BLaER1 treated with 17β-estradiol and CSF1 and Interleukin-3, amounts not matched to agents 10 nM and 100 nM (cell line): ENCODE measurements around the gene NDUFS6.

ENCODE experiments used
- H3K27ac ChIP-seq, 11 experiments: shearing (Covaris generic); formaldehyde crosslinking; 2 replicates each; pipeline ENCODE4 v1.8.1; 2022
- H3K27me3 ChIP-seq, 11 experiments: shearing (Covaris generic); formaldehyde crosslinking; 2 replicates each; pipeline ENCODE4 v1.8.1; 2022
- H3K36me3 ChIP-seq, 11 experiments: shearing (Covaris generic); formaldehyde crosslinking; 2 replicates each; pipeline ENCODE4 v1.8.1; 2022
- H3K4me1 ChIP-seq, 10 experiments: shearing (Covaris generic); formaldehyde crosslinking; 2 replicates each; pipeline ENCODE4 v1.8.1; 2022
- H3K4me2 ChIP-seq, 11 experiments: shearing (Covaris generic); formaldehyde crosslinking; 2 replicates each; pipeline ENCODE4 v1.8.1; 2022
- H3K4me3 ChIP-seq, 10 experiments: shearing (Covaris generic); formaldehyde crosslinking; 2 replicates each; pipeline ENCODE4 v1.8.1; 2022
- H3K9ac ChIP-seq, 11 experiments: shearing (Covaris generic); formaldehyde crosslinking; 2 replicates each; pipeline ENCODE4 v1.8.1; 2022
- H3K9me3 ChIP-seq, 11 experiments: shearing (Covaris generic); formaldehyde crosslinking; replicated peaks in 1 of 11; 2 replicates each; pipeline ENCODE4 v1.8.1; 2022
- H4K20me1 ChIP-seq, 11 experiments: shearing (Covaris generic); formaldehyde crosslinking; 2 replicates each; pipeline ENCODE4 v1.8.1; 2022
- Cebpa-rat ChIP-seq, 11 experiments: shearing (Covaris generic); IDR thresholded peaks; 2 replicates each; pipeline ENCODE4 v1.8.1; 2022

The NDUFS6 gene

DNA sequence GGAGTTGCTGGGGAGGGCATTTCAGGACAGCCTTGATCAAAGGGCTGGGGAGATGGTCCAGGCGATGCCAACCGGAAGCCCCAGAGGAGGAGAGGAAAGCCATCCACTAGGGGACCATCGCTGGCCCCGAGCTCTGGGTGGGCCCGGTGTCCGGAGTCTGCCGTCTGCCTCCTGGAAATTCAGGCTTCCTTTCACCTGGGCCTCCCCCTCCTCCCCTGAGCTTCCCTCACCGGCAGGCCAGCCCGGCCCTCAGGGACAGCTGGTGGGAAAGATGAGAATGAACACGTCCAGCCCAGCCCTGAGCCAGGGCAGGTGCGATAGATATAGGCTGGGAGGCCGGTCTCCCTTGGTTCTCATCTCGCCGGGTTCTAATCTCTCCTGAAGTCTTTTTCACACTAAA, 64.3 kb downstream of the NDUFS6 start:
- no peak for TF ChIP-seq Cebpa-rat (IDR thresholded peaks at IDR 0.05)
- H3K9me3 ChIP-seq, result peaks cover 0 to 7% (median 0%) of the 10 kb centered on the region in 11 experiments; a peak in 3 of 22 replicates
- H3K4me3 ChIP-seq, result no peak overlapping the region
- no peak overlapping the region; a peak in 1 of 22 replicates for H3K9ac ChIP-seq
- H3K27me3 ChIP-seq, result peaks cover 4 to 50% (median 20%) of the 10 kb centered on the region in 11 experiments; a peak in 17 of 22 replicates
- no peaks in the 10 kb centered on the region for H3K36me3 ChIP-seq
- peaks cover 0 to 6% (median 0%) of the 10 kb centered on the region in 11 experiments; a peak in 6 of 22 replicates for H4K20me1 ChIP-seq
- peak overlapping the region in 2 of 11 experiments; percentile 1 to 3; a peak in 1 of 22 replicates for H3K4me2 ChIP-seq
- H3K27ac ChIP-seq, result no peak overlapping the region
- peaks cover 0 to 9% (median 0%) of the 10 kb centered on the region in 10 experiments; a peak in 2 of 20 replicates for H3K4me1 ChIP-seq
